Suprapubic skin (tissue), 4 donors: Measurements from ENCODE around the gene RASSF4.

Source experiments
- CTCF ChIP-seq, 2 donors: fragments of 200-600 bp in 1 of 2; fragments of 450-650 bp in 1 of 2; sonication (generic) in 1 of 2; IDR thresholded peaks; one replicate each; pipeline ENCODE4 v1.5.1; 2016 to 2019; ENCODE audit warnings: antibody characterized with exemption in 2 of 2, mild to moderate bottlenecking in 1 of 2, moderate library complexity in 1 of 2
- POLR2A ChIP-seq, 2 donors: fragments of 450-650 bp; IDR thresholded peaks; one replicate each; pipeline ENCODE4 v1.6.1; 2017; ENCODE audit warnings: antibody characterized with exemption in 2 of 2, mild to moderate bottlenecking in 2 of 2, moderate library complexity in 2 of 2
- POLR2AphosphoS5 ChIP-seq, 3 donors: sonication (generic); formaldehyde crosslinking; IDR thresholded peaks; one replicate each; pipeline ENCODE4 v1.6.1; 2017; ENCODE audit warnings: antibody characterized with exemption in 3 of 3

- TF ChIP-seq POLR2AphosphoS5 (IDR thresholded peaks at IDR 0.05) (no peak), POLR2A (IDR thresholded peaks at IDR 0.05) (no peak), CTCF (IDR thresholded peaks at IDR 0.05) (no peak)
Measured at GRCh38 chr10:44923611-44924010, 36.0 kb upstream of the RASSF4 start.
